Mesodermal cell (in vitro differentiated cells): ENCODE data around the gene PCDHA1.
"Not testable (repeated sequence)": the region's sequence is repeated elsewhere in the genome, so short reads cannot be mapped to it uniquely, and the experiment has no call there.

Experiments
- H3K27ac ChIP-seq: 2 replicates; pipeline ENCODE4 v1.7.0; 2013; ENCODE audit warnings: mild to moderate bottlenecking, low read depth, low read length, moderate library complexity; ENCODE audit not compliant: severe bottlenecking
- H3K36me3 ChIP-seq: 2 replicates; pipeline ENCODE4 v1.7.1; 2013; ENCODE audit warnings: mild to moderate bottlenecking, low read length, moderate library complexity; ENCODE audit not compliant: control insufficient read depth, insufficient read depth
- H3K4me1 ChIP-seq: one replicate; pipeline ENCODE4 v1.7.1; 2013; ENCODE audit warnings: mild to moderate bottlenecking, low read length; ENCODE audit not compliant: insufficient read depth, control insufficient read depth, poor library complexity, severe bottlenecking
- H3K4me3 ChIP-seq: 2 replicates; pipeline ENCODE4 v1.7.0; 2013; ENCODE audit warnings: low read length, control low read depth, mild to moderate bottlenecking; ENCODE audit not compliant: insufficient read depth, poor library complexity, severe bottlenecking; ENCODE audit errors: extremely low read depth
- H3K9me3 ChIP-seq: 2 replicates; pipeline ENCODE4 v1.7.1; 2013; ENCODE audit warnings: mild to moderate bottlenecking, low read length, moderate library complexity; ENCODE audit not compliant: control insufficient read depth
- WGBS, 2 experiments: methylation state at CpG; one replicate each; pipeline ENCODE4 v1.1.5; 2013; ENCODE audit warnings: missing lambda C conversion rate in 2 of 2; ENCODE audit not compliant: insufficient coverage in 2 of 2; 5-methylcytosine and 5-hydroxymethylcytosine counted together

Gene PCDHA1

DNA sequence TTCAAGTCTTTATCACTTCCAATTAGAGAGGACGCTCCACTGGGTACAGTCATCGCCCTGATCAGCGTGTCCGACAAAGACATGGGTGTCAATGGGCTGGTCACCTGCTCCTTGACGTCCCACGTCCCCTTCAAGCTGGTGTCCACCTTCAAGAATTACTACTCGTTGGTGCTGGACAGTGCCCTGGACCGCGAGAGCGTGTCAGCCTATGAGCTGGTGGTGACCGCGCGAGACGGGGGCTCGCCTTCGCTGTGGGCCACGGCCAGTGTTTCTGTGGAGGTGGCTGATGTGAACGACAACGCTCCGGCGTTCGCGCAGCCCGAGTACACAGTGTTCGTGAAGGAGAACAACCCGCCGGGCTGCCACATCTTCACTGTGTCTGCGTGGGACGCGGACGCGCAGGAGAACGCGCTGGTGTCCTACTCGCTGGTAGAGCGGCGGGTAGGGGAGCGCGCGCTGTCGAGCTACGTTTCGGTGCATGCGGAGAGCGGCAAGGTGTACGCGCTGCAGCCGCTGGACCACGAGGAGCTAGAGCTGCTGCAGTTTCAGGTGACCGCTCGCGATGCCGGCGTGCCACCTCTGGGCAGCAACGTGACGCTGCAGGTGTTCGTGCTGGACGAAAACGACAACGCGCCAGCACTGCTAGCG, 22.4 kb downstream of the PCDHA1 start:
- 96 to 97% methylated on average over 53 to 62 of the region's 62 CpGs for WGBS, 2 experiments
- not testable (repeated sequence) for H3K9me3 ChIP-seq, H3K4me1 ChIP-seq, H3K36me3 ChIP-seq, H3K27ac ChIP-seq, H3K4me3 ChIP-seq

GRCh38 chr5:140808889-140809291, 22.9 kb downstream of the PCDHA1 start:
- 95 to 97% methylated on average over 43 of the region's 43 CpGs for WGBS, 2 experiments
- H3K9me3 ChIP-seq, result no peaks in the 10 kb centered on the region
- no peaks in the 10 kb centered on the region for H3K36me3 ChIP-seq
- no peak overlapping the region for H3K4me3 ChIP-seq
- H3K4me1 ChIP-seq, result no peaks in the 10 kb centered on the region
- no peak overlapping the region for H3K27ac ChIP-seq

- H3K36me3 ChIP-seq, result no peaks in the 10 kb centered on the region
- H3K4me1 ChIP-seq, result no peaks in the 10 kb centered on the region
- H3K27ac ChIP-seq, result no peak within 1 kb of the TSS
- no peak within 1 kb of the TSS for H3K4me3 ChIP-seq
- 93 to 94% methylated on average over 35 to 36 of the region's 39 CpGs for WGBS, 2 experiments
- H3K9me3 ChIP-seq, result no peaks in the 10 kb centered on the region
Observed at GRCh38 chr5:140821375-140822280, 35.7 kb downstream of the PCDHA1 start, which contains the start of gene PCDHA5. PCDHA5 (plus strand) TSS chr5:140821613.

- Histone ChIP-seq H3K4me3 (no peak overlapping the region), H3K27ac (no peak overlapping the region)
- WGBS, 2 experiments, result 79 to 86% methylated on average over 6 of the region's 6 CpGs
Observed at GRCh38 chr5:140822281-140822629, 36.3 kb downstream of the PCDHA1 start.

DNA sequence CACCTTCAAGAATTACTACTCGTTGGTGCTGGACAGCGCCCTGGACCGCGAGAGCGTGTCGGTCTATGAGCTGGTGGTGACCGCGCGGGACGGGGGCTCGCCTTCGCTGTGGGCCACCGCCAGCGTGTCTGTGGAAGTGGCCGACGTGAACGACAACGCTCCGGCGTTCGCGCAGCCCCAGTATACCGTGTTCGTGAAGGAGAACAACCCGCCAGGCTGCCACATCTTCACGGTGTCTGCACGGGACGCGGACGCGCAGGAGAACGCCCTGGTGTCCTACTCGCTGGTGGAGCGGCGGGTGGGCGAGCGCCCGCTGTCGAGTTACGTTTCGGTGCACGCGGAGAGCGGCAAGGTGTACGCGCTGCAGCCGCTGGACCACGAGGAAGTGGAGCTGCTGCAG, 37.0 kb downstream of the PCDHA1 start:
- WGBS, 2 experiments, result 95% methylated on average over 32 to 48 of the region's 48 CpGs
- not testable (repeated sequence) for H3K36me3 ChIP-seq, H3K4me3 ChIP-seq, H3K27ac ChIP-seq, H3K4me1 ChIP-seq, H3K9me3 ChIP-seq

More at GRCh38 chr5:140822281-140822629, 36.3 kb downstream of the PCDHA1 start:
- Histone ChIP-seq H3K36me3 (no peaks in the 10 kb centered on the region), H3K9me3 (no peaks in the 10 kb centered on the region), H3K4me1 (no peaks in the 10 kb centered on the region)

DNA sequence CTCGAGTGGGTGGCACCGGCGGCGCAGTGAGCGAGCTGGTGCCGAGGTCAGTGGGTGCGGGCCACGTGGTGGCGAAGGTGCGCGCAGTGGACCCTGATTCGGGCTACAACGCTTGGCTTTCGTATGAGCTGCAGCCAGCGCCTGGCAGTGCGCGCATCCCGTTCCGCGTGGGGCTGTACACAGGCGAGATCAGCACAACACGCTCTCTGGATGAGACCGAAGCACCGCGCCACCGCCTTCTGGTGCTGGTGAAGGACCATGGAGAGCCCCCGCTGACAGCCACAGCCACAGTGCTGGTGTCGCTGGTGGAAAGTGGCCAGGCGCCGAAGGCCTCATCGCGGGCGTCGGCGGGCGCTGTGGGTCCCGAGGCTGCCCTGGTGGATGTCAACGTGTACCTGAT, 37.5 kb downstream of the PCDHA1 start:
- Histone ChIP-seq H3K4me1 (no peaks in the 10 kb centered on the region), H3K4me3 (no peak overlapping the region), H3K27ac (no peak overlapping the region), H3K9me3 (no peaks in the 10 kb centered on the region), H3K36me3 (no peaks in the 10 kb centered on the region)
- WGBS, 2 experiments, result 97 to 98% methylated on average over 38 of the region's 38 CpGs

DNA sequence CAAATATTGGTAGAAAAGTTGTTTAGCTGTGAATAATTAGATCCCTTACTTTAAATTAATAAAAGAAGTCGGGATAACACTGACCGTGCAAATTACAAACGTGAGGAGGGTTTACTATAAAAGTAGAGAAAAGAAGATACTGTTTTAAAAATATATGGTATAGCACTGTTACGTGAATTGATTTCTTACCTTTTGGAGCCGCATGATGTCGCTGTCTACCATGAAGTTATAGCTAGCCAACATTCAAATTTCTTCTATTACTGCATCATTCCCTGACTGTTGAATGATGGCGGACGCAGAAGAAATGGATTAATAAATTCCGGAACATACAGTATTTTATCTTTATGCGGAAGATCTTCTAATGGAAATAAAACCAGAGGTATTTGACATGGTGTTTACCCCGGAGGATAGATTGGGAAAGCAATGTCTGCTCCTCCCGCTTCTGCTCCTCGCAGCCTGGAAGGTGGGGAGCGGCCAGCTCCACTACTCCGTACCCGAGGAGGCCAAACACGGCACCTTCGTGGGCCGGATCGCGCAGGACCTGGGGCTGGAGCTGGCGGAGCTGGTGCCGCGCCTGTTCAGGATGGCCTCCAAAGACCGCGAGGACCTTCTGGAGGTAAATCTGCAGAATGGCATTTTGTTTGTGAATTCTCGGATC, 41.9 kb downstream of the PCDHA1 start, which contains the start of gene PCDHA6:
Gene PCDHA6, plus strand, starts transcription at position 257 of the 658 bp plus-strand sequence. Its CDS starts 132 bp downstream, at position 389.
- no peaks in the 10 kb centered on the region for H3K9me3 ChIP-seq
- H3K4me1 ChIP-seq, result no peaks in the 10 kb centered on the region
- H3K27ac ChIP-seq, result no peak within 1 kb of the TSS
- H3K4me3 ChIP-seq, result no peak within 1 kb of the TSS
- H3K36me3 ChIP-seq, result no peaks in the 10 kb centered on the region
- WGBS, 2 experiments, result 96% methylated on average over 19 to 21 of the region's 27 CpGs

- Histone ChIP-seq H3K27ac (no peak overlapping the region), H3K4me1 (no peaks in the 10 kb centered on the region), H3K4me3 (no peak overlapping the region), H3K9me3 (no peaks in the 10 kb centered on the region), H3K36me3 (no peaks in the 10 kb centered on the region)
- 88 to 94% methylated on average over 6 to 9 of the region's 18 CpGs for WGBS, 2 experiments
Observed at GRCh38 chr5:140828362-140828737, 42.4 kb downstream of the PCDHA1 start.

DNA sequence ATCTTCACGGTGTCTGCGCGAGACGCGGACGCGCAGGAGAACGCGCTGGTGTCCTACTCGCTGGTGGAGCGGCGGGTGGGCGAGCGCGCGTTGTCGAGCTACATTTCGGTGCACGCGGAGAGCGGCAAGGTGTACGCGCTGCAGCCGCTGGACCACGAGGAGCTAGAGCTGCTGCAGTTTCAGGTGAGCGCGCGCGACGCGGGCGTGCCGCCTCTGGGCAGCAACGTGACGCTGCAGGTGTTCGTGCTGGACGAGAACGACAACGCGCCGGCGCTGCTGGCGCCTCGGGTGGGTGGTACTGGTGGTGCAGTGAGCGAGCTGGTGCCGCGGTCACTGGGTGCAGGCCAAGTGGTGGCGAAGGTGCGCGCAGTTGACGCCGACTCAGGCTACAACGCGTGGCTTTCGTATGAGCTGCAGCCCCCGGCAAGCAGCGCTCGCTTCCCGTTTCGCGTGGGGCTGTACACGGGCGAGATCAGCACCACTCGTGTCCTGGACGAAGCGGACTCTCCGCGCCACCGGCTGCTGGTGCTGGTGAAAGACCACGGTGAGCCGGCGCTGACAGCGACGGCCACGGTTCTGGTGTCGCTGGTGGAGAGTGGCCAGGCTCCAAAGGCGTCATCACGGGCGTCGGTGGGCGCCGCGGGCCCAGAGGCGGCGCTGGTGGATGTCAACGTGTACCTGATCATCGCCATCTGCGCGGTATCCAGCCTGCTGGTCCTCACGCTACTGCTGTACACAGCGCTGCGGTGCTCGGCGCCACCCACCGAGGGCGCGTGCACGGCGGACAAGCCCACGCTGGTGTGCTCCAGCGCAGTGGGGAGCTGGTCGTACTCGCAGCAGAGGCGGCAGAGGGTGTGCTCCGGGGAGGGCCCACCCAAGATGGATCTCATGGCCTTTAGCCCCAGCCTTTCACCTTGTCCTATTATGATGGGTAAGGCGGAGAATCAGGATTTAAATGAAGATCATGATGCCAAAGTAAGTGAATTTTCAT, 43.9 kb downstream of the PCDHA1 start:
- 97 to 98% methylated on average over 70 to 89 of the region's 106 CpGs for WGBS, 2 experiments
- H3K27ac ChIP-seq, H3K4me1 ChIP-seq, H3K9me3 ChIP-seq, H3K4me3 ChIP-seq, H3K36me3 ChIP-seq: not testable (repeated sequence)

GRCh38 chr5:140833993-140834392, 48.1 kb downstream of the PCDHA1 start, which contains the start of gene PCDHA7:
PCDHA7 (plus strand) TSS chr5:140834269; CDS start chr5:140834384, 115 bp downstream.
- Histone ChIP-seq H3K9me3 (peaks cover 6% of the 10 kb centered on the region), H3K27ac (no peak within 1 kb of the TSS), H3K4me1 (no peaks in the 10 kb centered on the region), H3K4me3 (no peak within 1 kb of the TSS), H3K36me3 (no peaks in the 10 kb centered on the region)
- WGBS, 2 experiments, result 89 to 100% methylated on average over 3 to 7 of the region's 8 CpGs
